ENCODE measurements around the gene EVC. TPM values are rescaled to one million over a fixed set of nuclear protein-coding genes. Genes with fewer than 3 reads are reported as not detected.

The EVC gene
- 10 to 100 TPM; 12.4 to 29.3 (median 17.6) TPM for total RNA-seq

GRCh38 chr4:5710961-5711478 lies at the start of gene EVC:
EVC (plus strand) TSS chr4:5711201; CDS start chr4:5711381, 180 bp downstream.
- no peak for TF ChIP-seq CTCF (IDR thresholded peaks at IDR 0.05)
- DNase-seq (ENCODE audit: low spot score) (peak; percentile 51), ATAC-seq (ENCODE audit: low FRiP score) (peak; percentile 88)

DNA sequence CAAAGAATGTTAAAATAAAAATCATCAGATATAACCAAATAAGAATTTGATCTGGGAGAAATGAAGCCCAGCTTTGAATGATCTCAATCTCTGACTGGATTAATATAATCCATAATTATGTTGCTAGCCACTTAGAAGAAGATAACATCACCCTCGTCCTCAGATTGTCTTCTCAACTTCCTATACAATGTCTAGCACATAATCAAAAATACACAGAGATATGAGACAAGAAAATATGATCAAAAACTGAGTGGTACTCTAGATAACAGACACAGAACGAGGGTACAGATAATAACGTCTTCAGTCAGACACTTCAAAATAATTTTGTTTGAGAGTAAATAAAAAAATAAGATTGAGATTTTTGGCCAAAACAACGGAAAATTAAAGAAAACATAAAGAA lies 49.8 kb upstream of the EVC start:
- ATAC-seq (ENCODE audit: low FRiP score) (no peak), DNase-seq (ENCODE audit: low spot score) (no peak)
- no peak for TF ChIP-seq CTCF (IDR thresholded peaks at IDR 0.05)

DNA sequence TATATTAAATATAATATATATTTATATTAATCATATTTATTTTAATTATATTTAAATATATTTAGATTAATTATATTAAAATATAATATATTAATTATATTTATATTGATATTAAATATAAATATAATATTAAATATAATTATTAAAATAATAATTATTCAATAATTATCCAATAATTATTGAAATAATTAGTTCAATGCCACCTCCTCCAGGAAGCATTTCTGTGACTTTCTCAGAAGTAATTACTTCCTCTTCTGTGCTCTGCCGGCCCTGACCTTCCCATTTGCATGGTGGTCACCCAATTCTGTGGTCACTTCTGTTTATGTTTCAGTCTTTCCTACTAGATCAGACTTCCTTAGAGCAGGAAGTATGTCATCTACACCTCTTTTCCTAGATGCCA lies 48.4 kb upstream of the EVC start:
- DNase-seq (ENCODE audit: low spot score) (no peak), ATAC-seq (ENCODE audit: low FRiP score) (no peak)
- no peak for TF ChIP-seq CTCF (IDR thresholded peaks at IDR 0.05)

GRCh38 chr4:5664778-5665177 lies 46.2 kb upstream of the EVC start:
- ATAC-seq (ENCODE audit: low FRiP score) (no peak), DNase-seq (ENCODE audit: low spot score) (no peak)
- TF ChIP-seq CTCF (IDR thresholded peaks at IDR 0.05): no peak

DNA sequence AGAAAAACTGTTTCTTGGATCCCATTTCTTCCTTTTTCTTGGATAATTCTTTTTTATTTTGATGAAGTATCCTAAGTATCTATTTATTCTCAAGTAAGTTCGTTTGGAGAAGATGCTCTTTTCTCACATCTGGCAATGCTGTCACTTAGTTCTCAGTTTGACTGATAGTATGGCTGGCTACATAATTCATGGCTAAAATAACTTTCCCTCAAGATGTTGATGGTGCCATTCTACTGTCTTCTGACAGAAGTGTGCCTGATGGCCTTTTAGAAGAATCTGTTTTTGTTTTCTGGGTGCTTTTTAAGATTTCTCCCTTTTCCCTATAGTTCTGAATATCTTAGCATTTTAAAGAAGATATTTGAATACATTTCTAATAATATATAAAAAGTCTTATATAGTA lies 44.3 kb upstream of the EVC start:
- TF ChIP-seq CTCF (IDR thresholded peaks at IDR 0.05): no peak
- DNase-seq (ENCODE audit: low spot score) (no peak), ATAC-seq (ENCODE audit: low FRiP score) (no peak)

DNA sequence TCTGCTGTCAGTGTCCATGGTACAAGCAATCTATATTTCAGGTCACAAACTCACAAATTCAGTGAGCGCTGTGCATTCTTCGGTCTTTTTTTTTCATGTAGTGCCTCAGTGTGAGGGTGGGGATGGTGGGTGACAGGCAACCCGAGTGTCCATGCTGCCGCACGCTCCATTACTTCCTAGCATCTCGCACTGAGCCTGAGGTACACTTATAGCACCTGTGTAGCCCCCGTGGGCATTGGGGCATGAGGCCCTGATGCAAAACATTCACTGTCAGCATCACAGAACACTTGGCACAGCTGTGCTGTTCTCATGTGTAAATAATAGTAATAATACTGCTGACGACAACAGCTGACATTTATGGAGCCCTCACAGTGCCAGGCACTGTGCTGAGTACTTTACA lies 34.2 kb upstream of the EVC start:
- no peak for ATAC-seq (ENCODE audit: low FRiP score)
- TF ChIP-seq CTCF (IDR thresholded peaks at IDR 0.05): no peak

DNA sequence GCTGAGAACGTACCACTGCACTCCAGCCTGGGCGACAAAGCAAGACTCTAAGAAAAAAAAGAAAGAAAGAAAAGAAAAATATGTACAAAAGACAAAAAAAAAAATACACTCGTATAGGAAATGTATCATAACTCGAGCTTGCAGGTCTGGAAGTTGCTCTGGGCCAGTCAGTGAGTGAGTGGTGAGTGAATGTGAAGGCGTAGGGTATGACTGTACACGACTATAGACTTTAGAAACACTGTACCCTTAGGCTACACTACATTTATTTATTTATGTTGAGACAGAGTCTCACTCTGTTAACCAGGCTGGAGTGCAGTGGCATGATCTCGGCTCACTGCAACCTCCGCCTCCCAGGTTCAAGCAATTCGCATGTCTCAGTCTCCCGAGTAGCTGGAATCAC lies 32.0 kb upstream of the EVC start:
- ATAC-seq (ENCODE audit: low FRiP score): no peak

More for the DNA sequence above, 34.2 kb upstream of the EVC start:
- DNase-seq (ENCODE audit: low spot score): no peak

More for the DNA sequence above, 32.0 kb upstream of the EVC start:
- DNase-seq (ENCODE audit: low spot score): no peak
- no peak for TF ChIP-seq CTCF (IDR thresholded peaks at IDR 0.05)

Data from omental fat pad (tissue), 4 donors.